Measurements from ENCODE around the gene RIN1. TPM values are rescaled to one million over a fixed set of nuclear protein-coding genes. Genes with fewer than 3 reads are reported as not detected.

RIN1 gene
- total RNA-seq, 1 donor from 2014 or later: 4.3 TPM

- Mint-ChIP-seq H3K27me3 (ENCODE audit: low read depth) (no peaks in the 10 kb centered on the region), H3K36me3 (ENCODE audit: low read depth) (no peaks in the 10 kb centered on the region), H3K4me1 (peaks cover 20% of the 10 kb centered on the region), H3K4me3 (no peak overlapping the region), H3K27ac (ENCODE audit: unreplicated experiment) (no peak overlapping the region), H3K9me3 (no peaks in the 10 kb centered on the region)
- TF ChIP-seq CTCF (conservative IDR thresholded peaks at IDR 0.05): no peak
- no peak for DNase-seq (ENCODE audit: low read depth, low spot score)
These were observed 2.2 kb downstream of the RIN1 start for GRCh38 chr11:66333896-66334604.

GRCh38 chr11:66333220-66333877 is 2.9 kb downstream of the RIN1 start:
- no peaks in the 10 kb centered on the region for H3K9me3 Mint-ChIP-seq
- H3K27me3 Mint-ChIP-seq (ENCODE audit: low read depth): no peaks in the 10 kb centered on the region
- no peaks in the 10 kb centered on the region for H3K36me3 Mint-ChIP-seq (ENCODE audit: low read depth)
- H3K27ac Mint-ChIP-seq (ENCODE audit: unreplicated experiment): no peak overlapping the region
- no peak for TF ChIP-seq CTCF (conservative IDR thresholded peaks at IDR 0.05)
- no peak for DNase-seq (ENCODE audit: low read depth, low spot score)
- peaks cover 27% of the 10 kb centered on the region for H3K4me1 Mint-ChIP-seq
- H3K4me3 Mint-ChIP-seq: no peak overlapping the region

- Mint-ChIP-seq H3K4me3 (no peak overlapping the region), H3K27ac (ENCODE audit: unreplicated experiment) (no peak overlapping the region), H3K36me3 (ENCODE audit: low read depth) (no peaks in the 10 kb centered on the region), H3K9me3 (no peaks in the 10 kb centered on the region), H3K4me1 (peaks cover 32% of the 10 kb centered on the region), H3K27me3 (ENCODE audit: low read depth) (no peaks in the 10 kb centered on the region)
- TF ChIP-seq CTCF (conservative IDR thresholded peaks at IDR 0.05): no peak
- DNase-seq (ENCODE audit: low read depth, low spot score): no peak
These were observed 3.6 kb downstream of the RIN1 start for GRCh38 chr11:66332371-66333219.

- no peak overlapping the region for H3K4me3 Mint-ChIP-seq
- no peak for DNase-seq (ENCODE audit: low read depth, low spot score)
- H3K36me3 Mint-ChIP-seq (ENCODE audit: low read depth): no peaks in the 10 kb centered on the region
- peaks cover 30% of the 10 kb centered on the region for H3K4me1 Mint-ChIP-seq
- H3K27ac Mint-ChIP-seq (ENCODE audit: unreplicated experiment): no peak overlapping the region
- H3K27me3 Mint-ChIP-seq (ENCODE audit: low read depth): no peaks in the 10 kb centered on the region
- H3K9me3 Mint-ChIP-seq: no peaks in the 10 kb centered on the region
- TF ChIP-seq CTCF (conservative IDR thresholded peaks at IDR 0.05): no peak
These were observed 4.5 kb downstream of the RIN1 start for GRCh38 chr11:66331542-66332370.

- DNase-seq (ENCODE audit: low read depth, low spot score): no peak
- no peak for TF ChIP-seq CTCF (conservative IDR thresholded peaks at IDR 0.05)
These were observed 5.3 kb downstream of the RIN1 start for GRCh38 chr11:66330931-66331330.

More at GRCh38 chr11:66330931-66331330, 5.3 kb downstream of the RIN1 start:
- no peak overlapping the region for H3K27ac Mint-ChIP-seq (ENCODE audit: unreplicated experiment)
- H3K9me3 Mint-ChIP-seq: no peaks in the 10 kb centered on the region
- H3K4me3 Mint-ChIP-seq: no peak overlapping the region
- peaks cover 25% of the 10 kb centered on the region for H3K4me1 Mint-ChIP-seq
- no peaks in the 10 kb centered on the region for H3K36me3 Mint-ChIP-seq (ENCODE audit: low read depth)
- no peaks in the 10 kb centered on the region for H3K27me3 Mint-ChIP-seq (ENCODE audit: low read depth)
